SK-N-SH treated with all-trans-retinoic acid at 6 μM for 48 hours (cell line): ENCODE results near the gene ST3GAL5.

Source experiments
- ESRRG ChIP-seq: fragments of 250-450 bp; sonication (Bioruptor Pico); IDR thresholded peaks from 2 replicates; pipeline ENCODE4 v1.6.1; 2021; ENCODE audit warnings: mild to moderate bottlenecking
- PPARA ChIP-seq: fragments of 250-450 bp; sonication (Bioruptor Pico); IDR thresholded peaks from 2 replicates; pipeline ENCODE4 v1.5.0; 2020; ENCODE audit warnings: mild to moderate bottlenecking, borderline replicate concordance
- RARB ChIP-seq: fragments of 250-450 bp; sonication (Bioruptor Pico); IDR thresholded peaks from 2 replicates; pipeline ENCODE4 v1.8.0; 2021; ENCODE audit warnings: mild to moderate bottlenecking, moderate library complexity
- ZFP30 ChIP-seq: fragments of 450-650 bp; formaldehyde crosslinking; IDR thresholded peaks from 2 replicates; pipeline ENCODE4 v1.5.0; 2022; ENCODE audit warnings: mild to moderate bottlenecking, moderate library complexity
- ZNF565 ChIP-seq: fragments of 450-650 bp; formaldehyde crosslinking; conservative IDR thresholded peaks from 2 replicates; pipeline ENCODE4 v1.5.0; 2020; ENCODE audit warnings: low read depth, mild to moderate bottlenecking, moderate library complexity
- ZNF70 ChIP-seq: fragments of 450-650 bp; formaldehyde crosslinking; IDR thresholded peaks from 2 replicates; pipeline ENCODE4 v1.5.0; 2020; ENCODE audit warnings: mild to moderate bottlenecking, moderate library complexity
- TF ChIP-seq, protein P1 (sequence below): fragments of 250-450 bp; sonication (Bioruptor Pico); IDR thresholded peaks from 2 replicates; pipeline ENCODE4 v1.8.0; 2020; ENCODE audit warnings: mild to moderate bottlenecking, moderate library complexity, borderline replicate concordance

DNA sequence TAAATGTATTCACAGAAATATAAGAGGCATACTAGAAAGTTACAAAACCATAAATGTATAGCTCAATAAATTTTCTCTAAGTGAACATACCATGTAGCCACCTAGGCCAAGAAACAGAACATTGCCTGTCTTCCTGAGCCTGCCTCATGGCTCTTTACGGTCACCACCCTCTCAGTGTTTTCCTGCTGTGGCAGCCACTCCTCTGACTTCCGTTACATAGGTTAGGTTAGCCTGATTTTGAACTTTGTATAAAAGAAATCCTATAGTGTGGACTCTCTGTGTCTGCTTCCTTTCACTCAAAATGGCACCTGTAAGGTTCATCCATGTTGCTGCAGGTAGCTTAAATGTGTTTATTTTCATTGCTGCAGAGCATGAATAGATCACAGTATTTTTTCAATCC is 11.6 kb upstream of the ST3GAL5 start:
- no peak for TF ChIP-seq ZNF70 (CRISPR knock-in tag)
- no peak for TF ChIP-seq ZFP30 (CRISPR knock-in tag)
- no peak for TF ChIP-seq PPARA (CRISPR knock-in tag)
- TF ChIP-seq ESRRG (CRISPR knock-in tag): no peak
- no peak for TF ChIP-seq RARB (CRISPR knock-in tag)
- TF ChIP-seq, protein P1, sequence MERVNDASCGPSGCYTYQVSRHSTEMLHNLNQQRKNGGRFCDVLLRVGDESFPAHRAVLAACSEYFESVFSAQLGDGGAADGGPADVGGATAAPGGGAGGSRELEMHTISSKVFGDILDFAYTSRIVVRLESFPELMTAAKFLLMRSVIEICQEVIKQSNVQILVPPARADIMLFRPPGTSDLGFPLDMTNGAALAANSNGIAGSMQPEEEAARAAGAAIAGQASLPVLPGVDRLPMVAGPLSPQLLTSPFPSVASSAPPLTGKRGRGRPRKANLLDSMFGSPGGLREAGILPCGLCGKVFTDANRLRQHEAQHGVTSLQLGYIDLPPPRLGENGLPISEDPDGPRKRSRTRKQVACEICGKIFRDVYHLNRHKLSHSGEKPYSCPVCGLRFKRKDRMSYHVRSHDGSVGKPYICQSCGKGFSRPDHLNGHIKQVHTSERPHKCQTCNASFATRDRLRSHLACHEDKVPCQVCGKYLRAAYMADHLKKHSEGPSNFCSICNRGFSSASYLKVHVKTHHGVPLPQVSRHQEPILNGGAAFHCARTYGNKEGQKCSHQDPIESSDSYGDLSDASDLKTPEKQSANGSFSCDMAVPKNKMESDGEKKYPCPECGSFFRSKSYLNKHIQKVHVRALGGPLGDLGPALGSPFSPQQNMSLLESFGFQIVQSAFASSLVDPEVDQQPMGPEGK (CRISPR knock-in tag): no peak
- no peak for TF ChIP-seq ZNF565 (CRISPR knock-in tag)
